ENCODE measurements around the gene DAG1. TPM values are rescaled to one million over a fixed set of nuclear protein-coding genes. Genes with fewer than 3 reads are reported as not detected.

Gene DAG1
- total RNA-seq, 1 donor from 2014 or later: 46.8 TPM

DNA sequence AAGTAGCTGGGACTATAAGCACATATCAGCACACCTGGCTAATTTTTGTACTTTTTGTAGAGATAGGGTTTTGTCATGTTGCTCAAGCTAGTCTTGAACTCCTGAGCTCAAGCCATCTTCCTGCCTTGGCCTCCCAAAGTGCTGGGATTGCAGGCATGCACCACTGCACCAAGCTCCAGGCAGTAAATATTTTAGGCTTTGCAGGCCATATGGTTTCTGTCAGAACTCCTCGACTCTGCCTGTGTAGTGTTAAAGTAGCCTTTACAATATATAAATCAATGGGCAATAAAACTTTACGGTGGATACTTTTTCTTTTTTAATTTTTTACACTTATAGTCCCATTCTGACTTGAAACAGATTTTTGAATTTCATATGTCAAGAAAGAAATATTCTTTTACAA is 41.6 kb downstream of the DAG1 start:
- H3K9me3 Mint-ChIP-seq (ENCODE audit: unreplicated experiment): no peaks in the 10 kb centered on the region
- no peaks in the 10 kb centered on the region for H3K27me3 Mint-ChIP-seq (ENCODE audit: unreplicated experiment)
- TF ChIP-seq, protein P1, sequence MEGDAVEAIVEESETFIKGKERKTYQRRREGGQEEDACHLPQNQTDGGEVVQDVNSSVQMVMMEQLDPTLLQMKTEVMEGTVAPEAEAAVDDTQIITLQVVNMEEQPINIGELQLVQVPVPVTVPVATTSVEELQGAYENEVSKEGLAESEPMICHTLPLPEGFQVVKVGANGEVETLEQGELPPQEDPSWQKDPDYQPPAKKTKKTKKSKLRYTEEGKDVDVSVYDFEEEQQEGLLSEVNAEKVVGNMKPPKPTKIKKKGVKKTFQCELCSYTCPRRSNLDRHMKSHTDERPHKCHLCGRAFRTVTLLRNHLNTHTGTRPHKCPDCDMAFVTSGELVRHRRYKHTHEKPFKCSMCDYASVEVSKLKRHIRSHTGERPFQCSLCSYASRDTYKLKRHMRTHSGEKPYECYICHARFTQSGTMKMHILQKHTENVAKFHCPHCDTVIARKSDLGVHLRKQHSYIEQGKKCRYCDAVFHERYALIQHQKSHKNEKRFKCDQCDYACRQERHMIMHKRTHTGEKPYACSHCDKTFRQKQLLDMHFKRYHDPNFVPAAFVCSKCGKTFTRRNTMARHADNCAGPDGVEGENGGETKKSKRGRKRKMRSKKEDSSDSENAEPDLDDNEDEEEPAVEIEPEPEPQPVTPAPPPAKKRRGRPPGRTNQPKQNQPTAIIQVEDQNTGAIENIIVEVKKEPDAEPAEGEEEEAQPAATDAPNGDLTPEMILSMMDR (IDR thresholded peaks at IDR 0.05; ENCODE audit: partially characterized antibody, unreplicated experiment): no peak
- H3K36me3 Mint-ChIP-seq (ENCODE audit: unreplicated experiment): no peaks in the 10 kb centered on the region
- no peak overlapping the region for H3K27ac Mint-ChIP-seq (ENCODE audit: unreplicated experiment)
- no peak for DNase-seq
- H3K4me1 Mint-ChIP-seq (ENCODE audit: low read depth, unreplicated experiment): no peaks in the 10 kb centered on the region
- no peak overlapping the region for H3K4me3 Mint-ChIP-seq (ENCODE audit: unreplicated experiment)

DNA sequence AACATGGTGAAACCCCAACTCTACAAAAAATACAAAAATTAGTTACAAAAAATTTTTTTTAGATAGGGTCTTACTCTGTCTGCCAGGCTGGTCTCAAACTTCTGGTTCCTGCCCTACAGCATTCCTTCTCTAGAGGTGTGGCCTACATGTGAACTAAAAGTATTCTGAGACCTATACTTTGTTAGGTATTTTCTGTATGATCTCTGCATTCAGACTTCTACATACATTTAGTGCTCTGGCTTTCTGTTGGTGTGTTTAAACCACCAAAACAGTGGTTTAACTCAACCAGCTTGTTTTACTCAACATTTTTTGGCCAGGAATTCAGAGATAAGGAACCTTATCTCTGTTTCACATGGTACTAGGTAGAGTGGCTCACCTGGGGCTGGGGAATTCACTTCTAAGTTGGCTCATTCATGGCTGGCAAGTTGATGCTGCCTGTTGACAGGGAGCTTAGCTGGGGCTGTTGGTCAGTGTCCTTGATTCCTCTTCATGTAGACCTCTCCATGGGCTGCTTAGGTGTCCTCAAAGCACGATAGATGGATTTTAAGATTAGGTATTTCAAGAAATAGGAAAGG is 42.8 kb downstream of the DAG1 start:
- no peaks in the 10 kb centered on the region for H3K4me1 Mint-ChIP-seq (ENCODE audit: low read depth, unreplicated experiment)
- no peaks in the 10 kb centered on the region for H3K9me3 Mint-ChIP-seq (ENCODE audit: unreplicated experiment)
- no peak for DNase-seq
- no peak overlapping the region for H3K27ac Mint-ChIP-seq (ENCODE audit: unreplicated experiment)
- H3K4me3 Mint-ChIP-seq (ENCODE audit: unreplicated experiment): no peak overlapping the region
- H3K36me3 Mint-ChIP-seq (ENCODE audit: unreplicated experiment): no peaks in the 10 kb centered on the region
- TF ChIP-seq, protein P1 (IDR thresholded peaks at IDR 0.05; ENCODE audit: partially characterized antibody, unreplicated experiment): no peak
- no peaks in the 10 kb centered on the region for H3K27me3 Mint-ChIP-seq (ENCODE audit: unreplicated experiment)

DNA sequence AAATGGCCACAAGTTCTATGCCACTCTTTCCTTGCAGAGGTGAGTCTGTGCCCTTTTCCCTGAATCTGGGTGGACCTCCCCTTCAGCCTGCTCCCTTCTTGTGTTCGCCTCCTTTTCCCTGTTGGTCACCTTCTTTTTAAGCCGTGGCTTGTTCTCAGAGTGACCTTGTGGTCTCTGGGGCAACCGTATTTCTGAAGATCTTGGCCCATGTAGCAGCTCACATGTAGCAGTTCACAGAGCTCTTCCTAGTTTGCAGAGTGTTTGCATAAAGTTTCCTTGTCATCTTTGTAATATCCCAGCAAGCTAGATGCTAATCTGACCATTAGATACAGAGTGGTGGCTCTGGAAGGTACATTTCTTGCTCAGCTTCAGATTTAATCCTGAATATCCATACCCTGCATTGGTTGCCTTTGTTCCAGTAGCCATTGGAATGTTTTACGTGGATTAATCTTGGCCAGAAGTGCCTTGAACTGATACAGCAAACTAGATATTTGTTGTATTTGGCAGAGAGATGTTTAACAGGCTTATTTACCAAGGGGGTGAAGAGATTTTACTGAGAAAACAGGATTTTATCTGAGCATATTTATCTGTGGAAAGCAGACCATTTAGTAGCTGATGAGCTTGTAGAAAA is 43.5 kb downstream of the DAG1 start:
- Mint-ChIP-seq H3K4me3 (ENCODE audit: unreplicated experiment) (no peak overlapping the region), H3K9me3 (ENCODE audit: unreplicated experiment) (no peaks in the 10 kb centered on the region), H3K27ac (ENCODE audit: unreplicated experiment) (no peak overlapping the region), H3K4me1 (ENCODE audit: low read depth, unreplicated experiment) (no peaks in the 10 kb centered on the region), H3K36me3 (ENCODE audit: unreplicated experiment) (no peaks in the 10 kb centered on the region), H3K27me3 (ENCODE audit: unreplicated experiment) (no peaks in the 10 kb centered on the region)
- no peak for DNase-seq
- TF ChIP-seq, protein P1 (IDR thresholded peaks at IDR 0.05; ENCODE audit: partially characterized antibody, unreplicated experiment): no peak

DNA sequence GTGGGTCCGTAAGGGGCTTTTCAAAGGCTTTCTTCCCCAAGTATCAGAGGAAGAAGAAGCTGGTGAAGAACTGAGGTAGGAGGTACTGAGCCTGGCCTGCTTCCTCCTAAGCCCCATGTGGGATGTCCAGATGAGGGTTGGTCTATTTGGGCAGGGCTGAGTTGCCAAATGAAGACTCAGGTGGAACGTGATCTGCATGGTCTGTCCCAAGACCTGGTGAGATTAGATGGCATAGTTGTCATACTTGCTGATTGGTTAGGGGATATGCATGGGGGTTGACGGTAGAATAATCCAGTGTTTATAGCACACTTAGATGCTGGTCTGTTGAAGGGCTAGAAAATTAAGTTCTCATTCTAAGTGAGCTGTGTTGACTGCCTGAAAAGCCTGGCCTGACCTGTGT is 47.9 kb downstream of the DAG1 start:
- Mint-ChIP-seq H3K27ac (ENCODE audit: unreplicated experiment) (no peak overlapping the region), H3K36me3 (ENCODE audit: unreplicated experiment) (no peaks in the 10 kb centered on the region), H3K4me1 (ENCODE audit: low read depth, unreplicated experiment) (peaks cover 9% of the 10 kb centered on the region), H3K9me3 (ENCODE audit: unreplicated experiment) (no peaks in the 10 kb centered on the region), H3K4me3 (ENCODE audit: unreplicated experiment) (no peak overlapping the region), H3K27me3 (ENCODE audit: unreplicated experiment) (no peaks in the 10 kb centered on the region)
- TF ChIP-seq, protein P1 (IDR thresholded peaks at IDR 0.05; ENCODE audit: partially characterized antibody, unreplicated experiment): no peak
- no peak for DNase-seq

DNA sequence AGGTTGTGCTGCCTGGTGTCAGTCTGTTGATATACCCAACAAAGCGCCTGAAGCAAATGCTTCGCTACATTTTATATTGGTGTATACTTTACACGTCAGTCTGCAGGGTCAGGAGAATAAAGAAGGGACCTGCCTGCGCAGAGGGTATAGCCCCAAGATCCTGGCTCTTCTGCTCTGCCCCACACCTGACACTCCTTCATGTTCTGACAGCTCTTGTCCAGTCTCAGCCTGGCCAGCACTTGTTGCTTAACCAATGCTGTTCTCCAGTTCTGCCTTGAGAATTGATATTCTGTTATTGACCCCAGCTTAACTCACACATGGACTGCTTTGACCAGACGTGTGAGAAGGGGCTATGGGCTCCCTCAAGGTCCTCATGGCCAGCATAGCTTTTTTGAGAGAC is 48.4 kb downstream of the DAG1 start:
- DNase-seq: no peak
- no peaks in the 10 kb centered on the region for H3K36me3 Mint-ChIP-seq (ENCODE audit: unreplicated experiment)
- H3K4me3 Mint-ChIP-seq (ENCODE audit: unreplicated experiment): no peak overlapping the region
- TF ChIP-seq, protein P1 (IDR thresholded peaks at IDR 0.05; ENCODE audit: partially characterized antibody, unreplicated experiment): no peak
- H3K27ac Mint-ChIP-seq (ENCODE audit: unreplicated experiment): no peak overlapping the region
- H3K27me3 Mint-ChIP-seq (ENCODE audit: unreplicated experiment): peaks cover 3% of the 10 kb centered on the region
- peaks cover 9% of the 10 kb centered on the region for H3K4me1 Mint-ChIP-seq (ENCODE audit: low read depth, unreplicated experiment)
- H3K9me3 Mint-ChIP-seq (ENCODE audit: unreplicated experiment): no peaks in the 10 kb centered on the region

Data from glutamatergic neuron (in vitro differentiated cells).